ENCODE data around the gene RAB7A. TPM values are rescaled to one million over a fixed set of nuclear protein-coding genes. Genes with fewer than 3 reads are reported as not detected.
A peak's percentile ranks its signal among the peaks of the same experiment; 100 is the strongest.

Gene RAB7A
- total and polyA plus RNA-seq, 4 donors: 127 to 271 (median 209) TPM

GRCh38 chr3:128805772-128806171 lies 79.8 kb downstream of the RAB7A start:
- no peak for DNase-seq
- Histone ChIP-seq H3K4me3 (no peak overlapping the region), H3K9ac (ENCODE audit: insufficient read depth in 1 of 2, low read length in 2 of 2) (no peak overlapping the region), H3K4me1 (ENCODE audit: control insufficient read depth in 5 of 5, insufficient read depth in 5 of 5, low read length in 5 of 5) (peaks cover 0 to 37% (median 0%) of the 10 kb centered on the region in 5 donors), H3K36me3 (ENCODE audit: control insufficient read depth in 4 of 4, insufficient read depth in 4 of 4, low read length in 4 of 4) (peaks cover 0 to 49% (median 25%) of the 10 kb centered on the region in 4 donors), H3K27ac (ENCODE audit: low read depth in 1 of 2, low read length in 1 of 2) (peak overlapping the region in 1 of 2 donors; percentile 89), H3K9me3 (ENCODE audit: control insufficient read depth in 4 of 4, insufficient read depth in 3 of 4, low read length in 3 of 4) (no peaks in the 10 kb centered on the region), H3K27me3 (ENCODE audit: control insufficient read depth in 3 of 3, insufficient read depth in 3 of 3, low read length in 2 of 3) (no peaks in the 10 kb centered on the region)
- no peak for ATAC-seq (ENCODE audit: insufficient read depth, low FRiP score)
- TF ChIP-seq CTCF (IDR thresholded peaks at IDR 0.05; ENCODE audit: control extremely low read depth, extremely low read depth): no peak
- 55 to 70% methylated on average over 4 of the region's 4 CpGs for WGBS, 2 donors

- Histone ChIP-seq H3K27ac (ENCODE audit: low read depth in 1 of 2, low read length in 1 of 2) (peak overlapping the region; percentile 61 to 70), H3K27me3 (ENCODE audit: control insufficient read depth in 3 of 3, insufficient read depth in 3 of 3, low read length in 2 of 3) (no peaks in the 10 kb centered on the region), H3K9ac (ENCODE audit: insufficient read depth in 1 of 2, low read length in 2 of 2) (no peak overlapping the region), H3K9me3 (ENCODE audit: control insufficient read depth in 4 of 4, insufficient read depth in 3 of 4, low read length in 3 of 4) (no peaks in the 10 kb centered on the region), H3K36me3 (ENCODE audit: control insufficient read depth in 4 of 4, insufficient read depth in 4 of 4, low read length in 4 of 4) (peaks cover 3 to 51% (median 26%) of the 10 kb centered on the region in 4 donors), H3K4me1 (ENCODE audit: control insufficient read depth in 5 of 5, insufficient read depth in 5 of 5, low read length in 5 of 5) (peaks cover 0 to 32% (median 0%) of the 10 kb centered on the region in 5 donors), H3K4me3 (no peak overlapping the region)
- 56 to 66% methylated on average over 3 of the region's 3 CpGs for WGBS, 2 donors
- TF ChIP-seq CTCF (IDR thresholded peaks at IDR 0.05; ENCODE audit: control extremely low read depth, extremely low read depth): no peak
- ATAC-seq (ENCODE audit: insufficient read depth, low FRiP score) (no peak), DNase-seq (no peak)
Observed at GRCh38 chr3:128806588-128806987, 80.6 kb downstream of the RAB7A start.

- ATAC-seq (ENCODE audit: insufficient read depth, low FRiP score): no peak
- H3K27me3 ChIP-seq (ENCODE audit: control insufficient read depth in 3 of 3, insufficient read depth in 3 of 3, low read length in 2 of 3): no peaks in the 10 kb centered on the region
- peaks cover 0 to 32% (median 0%) of the 10 kb centered on the region in 5 donors for H3K4me1 ChIP-seq (ENCODE audit: control insufficient read depth in 5 of 5, insufficient read depth in 5 of 5, low read length in 5 of 5)
- peaks cover 3 to 51% (median 26%) of the 10 kb centered on the region in 4 donors for H3K36me3 ChIP-seq (ENCODE audit: control insufficient read depth in 4 of 4, insufficient read depth in 4 of 4, low read length in 4 of 4)
- no peak overlapping the region for H3K27ac ChIP-seq (ENCODE audit: low read depth in 1 of 2, low read length in 1 of 2)
- no peaks in the 10 kb centered on the region for H3K9me3 ChIP-seq (ENCODE audit: control insufficient read depth in 4 of 4, insufficient read depth in 3 of 4, low read length in 3 of 4)
- DNase-seq: no peak
- H3K9ac ChIP-seq (ENCODE audit: insufficient read depth in 1 of 2, low read length in 2 of 2): no peak overlapping the region
- no peak for TF ChIP-seq CTCF (IDR thresholded peaks at IDR 0.05; ENCODE audit: control extremely low read depth, extremely low read depth)
- H3K4me3 ChIP-seq: no peak overlapping the region
- WGBS, 2 donors: 87 to 92% methylated on average over 9 of the region's 9 CpGs
Observed at GRCh38 chr3:128807186-128807830, 81.3 kb downstream of the RAB7A start.
